NAMALWA (cell line): ENCODE measurements around the gene AMBRA1.

Source experiments
- DNase-seq: peaks from one replicate; pipeline ENCODE4 v3.0.0-alpha.2; 2015; ENCODE audit warnings: low spot score

Gene AMBRA1

DNA sequence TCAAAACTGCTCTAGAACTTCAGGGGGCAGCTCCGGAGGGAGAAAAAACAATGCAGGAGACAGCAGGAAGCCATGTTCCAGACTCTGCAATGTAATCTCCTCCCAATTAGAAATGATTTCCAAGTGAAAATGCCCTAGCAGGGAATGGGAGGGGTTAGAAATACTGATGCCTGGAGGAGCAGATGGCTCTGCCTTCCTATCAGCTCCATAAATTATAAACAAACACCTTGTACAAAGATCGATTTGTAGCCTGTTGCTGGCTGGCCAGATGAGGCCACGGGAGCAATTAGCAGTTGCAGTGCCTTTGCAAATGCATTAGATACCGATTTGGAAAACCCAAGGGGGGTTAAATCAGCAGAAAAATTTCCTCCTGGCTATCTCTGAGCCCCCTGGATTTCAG, 155.6 kb downstream of the AMBRA1 start:
- no peak for DNase-seq

DNA sequence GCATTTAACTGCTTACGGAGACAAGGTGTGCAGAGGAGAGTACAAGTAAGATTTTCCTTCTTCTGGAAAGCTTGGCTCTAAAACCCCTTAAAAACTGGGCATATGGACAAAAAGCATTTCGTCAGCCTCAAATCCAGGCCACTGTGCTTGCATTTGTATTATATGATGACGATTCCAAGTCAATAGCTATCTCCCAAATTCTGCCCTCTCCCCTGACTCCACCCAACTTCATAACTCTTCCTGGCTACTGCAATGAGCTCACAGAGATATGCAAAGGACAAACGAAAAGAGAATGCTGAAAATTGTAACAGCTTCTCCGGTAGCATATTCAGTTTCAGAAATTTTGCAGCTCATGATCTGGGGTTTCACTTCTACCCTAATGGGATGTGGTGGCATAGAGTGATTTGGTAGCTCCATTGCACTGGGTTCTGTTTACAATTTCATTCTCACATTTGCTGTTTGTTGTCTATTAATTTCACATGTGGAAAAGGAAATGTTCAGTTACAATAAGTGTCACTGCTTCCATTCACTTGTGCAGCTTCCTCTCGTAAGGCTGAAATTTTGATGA, 156.6 kb downstream of the AMBRA1 start:
- no peak for DNase-seq

GRCh38 chr11:46436113-46436512, 157.7 kb downstream of the AMBRA1 start:
- no peak for DNase-seq

- DNase-seq, result no peak
These were observed 158.1 kb downstream of the AMBRA1 start for GRCh38 chr11:46435679-46436078.

GRCh38 chr11:46431211-46431610, 162.6 kb downstream of the AMBRA1 start:
- DNase-seq, result no peak

DNA sequence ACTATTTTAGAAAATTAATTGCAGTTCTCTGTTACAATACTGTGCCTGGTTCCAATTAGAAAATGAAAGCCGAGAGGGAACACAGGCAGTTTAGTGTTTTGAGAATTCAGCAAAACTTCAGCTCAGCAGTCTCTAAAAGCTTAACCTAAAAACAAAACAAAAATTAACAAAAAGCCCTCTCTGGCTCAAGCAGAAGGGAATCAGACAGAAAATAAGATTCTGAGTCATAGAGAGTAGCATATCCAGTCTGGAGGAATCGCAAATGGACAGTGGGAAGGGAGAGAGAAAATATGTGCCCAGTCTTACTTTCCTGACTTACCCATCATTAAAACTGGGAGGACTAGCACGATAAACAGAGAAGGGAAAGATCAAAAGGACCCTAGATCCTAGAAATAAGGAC, 164.1 kb downstream of the AMBRA1 start:
- no peak for DNase-seq

DNA sequence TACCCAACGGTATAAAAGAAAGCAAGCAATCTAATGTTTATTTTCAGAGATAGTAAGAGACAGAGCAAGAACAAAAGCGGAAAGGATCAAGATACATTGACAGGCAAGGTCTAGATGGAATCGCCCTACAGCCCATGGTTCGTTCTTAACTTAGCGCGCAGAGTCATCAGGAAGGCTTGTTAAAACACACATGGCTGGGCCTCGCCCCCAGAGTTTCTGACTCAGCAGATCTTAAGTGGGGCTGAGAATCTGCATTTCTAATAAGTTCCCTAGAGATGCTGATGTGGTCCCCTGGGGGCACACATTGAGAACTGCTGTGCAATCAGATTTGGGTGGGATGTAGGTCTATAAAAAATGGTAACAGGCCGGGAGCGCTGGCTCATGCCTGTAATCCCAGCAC, 166.5 kb downstream of the AMBRA1 start:
- DNase-seq, result no peak

GRCh38 chr11:46426233-46426991, 167.4 kb downstream of the AMBRA1 start:
- no peak for DNase-seq

- DNase-seq, result no peak
These were observed 171.2 kb downstream of the AMBRA1 start for GRCh38 chr11:46422588-46422987.

GRCh38 chr11:46421257-46421880, 172.5 kb downstream of the AMBRA1 start:
- DNase-seq, result no peak

GRCh38 chr11:46420513-46420912, 173.3 kb downstream of the AMBRA1 start:
- no peak for DNase-seq

- DNase-seq, result no peak
These were observed 175.1 kb downstream of the AMBRA1 start for GRCh38 chr11:46418751-46419150.

DNA sequence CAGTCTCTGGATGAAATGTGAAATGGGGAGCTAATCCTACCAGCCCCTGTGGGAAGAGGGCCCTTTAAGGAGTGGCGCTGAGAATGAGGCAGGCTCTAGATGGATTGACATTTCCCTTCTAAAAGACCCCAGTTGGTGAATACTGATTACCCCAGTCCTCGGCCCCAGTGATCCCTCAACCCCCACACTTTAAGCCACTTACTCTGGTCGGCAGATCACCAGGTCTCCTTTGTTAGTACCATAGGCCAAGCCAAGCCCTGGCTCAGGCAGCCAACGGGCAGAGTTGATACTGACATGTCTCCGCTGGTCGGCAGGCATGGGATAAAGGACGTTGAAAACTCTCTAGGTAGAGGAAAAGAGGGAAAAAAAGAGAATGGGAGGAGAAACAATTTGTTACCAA, 176.1 kb downstream of the AMBRA1 start:
- DNase-seq, result no peak

GRCh38 chr11:46414879-46415278, 178.9 kb downstream of the AMBRA1 start:
- no peak for DNase-seq

DNA sequence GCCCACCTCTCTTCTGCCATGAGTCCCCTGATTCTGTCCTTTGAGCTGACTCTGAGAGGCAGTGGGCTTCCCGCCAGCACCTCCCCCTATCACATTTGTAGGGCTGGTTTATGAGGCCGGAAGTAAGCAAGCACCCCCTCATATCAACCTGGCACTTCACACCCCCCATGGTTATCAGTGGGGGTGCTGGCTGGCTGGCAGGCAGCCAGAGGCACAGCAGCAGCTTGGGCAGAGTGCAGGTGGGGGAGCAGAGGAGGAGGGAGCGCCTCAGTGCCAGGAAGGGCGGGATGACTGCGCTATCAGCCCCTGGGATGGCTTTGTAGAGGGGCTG, 179.4 kb downstream of the AMBRA1 start:
- DNase-seq, result no peak

DNA sequence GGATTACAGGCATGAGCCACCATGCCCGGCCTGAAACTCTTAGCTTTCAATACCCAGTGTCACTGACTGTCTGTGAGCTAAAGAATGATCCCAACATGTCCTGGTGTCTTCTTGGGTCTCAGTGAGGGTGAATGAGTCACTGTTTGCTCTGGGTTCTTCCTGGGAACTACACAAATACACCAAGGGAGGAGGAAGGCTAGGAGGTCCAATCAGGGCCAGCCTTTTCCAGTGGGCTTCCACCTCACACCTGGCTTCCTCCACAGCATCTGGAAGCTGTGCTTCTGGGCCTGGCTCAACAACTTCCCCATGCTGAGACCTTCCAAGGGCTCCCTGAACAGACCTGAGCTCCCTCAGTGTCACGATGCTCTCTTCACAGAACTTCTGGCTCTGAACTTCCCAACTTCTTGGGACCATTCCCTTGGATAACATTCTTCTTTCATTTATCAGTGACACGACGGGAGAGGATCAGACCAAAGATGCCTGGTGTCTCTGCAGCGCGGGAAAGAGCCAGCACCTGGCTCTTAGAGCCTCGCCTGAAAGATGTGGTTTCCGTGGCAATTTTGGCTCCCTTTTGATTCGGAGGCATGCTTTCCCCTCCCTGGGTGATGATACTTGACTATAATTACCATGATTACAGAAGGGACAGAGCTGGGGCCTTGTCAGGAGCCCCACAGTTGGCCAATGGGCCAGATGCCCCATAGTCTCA, 179.9 kb downstream of the AMBRA1 start:
- DNase-seq, result no peak

DNA sequence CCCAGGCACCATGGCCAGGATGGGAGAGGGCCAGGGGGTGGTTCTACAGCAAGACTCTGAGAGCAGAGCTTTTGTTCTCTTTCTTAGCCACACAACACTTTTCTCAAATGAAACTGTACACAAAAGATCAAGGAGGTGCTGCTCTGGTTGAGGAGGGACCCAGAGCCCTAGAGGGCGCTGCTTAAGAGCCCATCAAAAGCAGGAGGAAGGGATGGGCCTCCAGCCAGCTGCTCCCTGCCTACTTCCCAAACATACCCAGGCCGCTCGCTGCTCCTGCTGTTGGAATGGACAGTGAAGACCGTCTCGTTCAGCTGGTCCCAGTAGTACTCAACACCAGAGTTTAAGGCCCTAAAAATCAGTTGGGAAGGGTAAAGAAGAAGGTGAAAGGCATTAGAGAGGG, 183.8 kb downstream of the AMBRA1 start:
- DNase-seq, result no peak

- DNase-seq, result no peak
These were observed 185.3 kb downstream of the AMBRA1 start for GRCh38 chr11:46408407-46408986.

- no peak for DNase-seq
These were observed 186.2 kb downstream of the AMBRA1 start for GRCh38 chr11:46407635-46408034.

DNA sequence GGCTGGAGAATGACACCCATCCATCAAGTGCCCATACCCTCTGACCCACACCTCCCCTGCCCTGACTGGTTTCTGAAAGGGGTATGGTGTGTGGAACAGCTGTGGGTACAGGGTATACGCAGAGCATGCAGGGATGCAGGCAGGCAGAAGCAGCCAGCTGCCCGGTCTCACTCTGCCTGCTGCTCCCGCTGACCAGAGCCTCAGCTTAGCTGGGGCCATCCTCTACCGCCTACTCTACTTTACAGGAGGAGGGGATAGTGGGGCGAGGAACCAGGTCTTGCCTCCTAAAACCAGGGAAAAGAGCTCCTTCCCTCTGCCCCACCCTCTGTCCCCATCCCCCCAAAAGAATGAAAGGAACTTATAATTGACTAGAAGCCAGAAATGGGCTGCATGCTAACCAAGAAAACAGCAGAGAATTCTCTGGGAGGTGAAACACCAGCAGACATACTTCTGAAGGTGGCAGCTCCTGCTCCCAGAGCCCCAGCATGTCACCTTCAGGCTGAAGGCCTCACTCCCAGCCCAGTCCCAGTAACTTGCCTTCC, 189.3 kb downstream of the AMBRA1 start:
- DNase-seq, result no peak

GRCh38 chr11:46402957-46403902, 190.6 kb downstream of the AMBRA1 start:
- no peak for DNase-seq
